Neural cell (in vitro differentiated cells): ENCODE results near the gene SMIM23.

Experiments used
- EZH2 ChIP-seq: fragments of 200-600, 300-800 bp; shearing (Covaris generic), sonication (generic); IDR thresholded peaks from 2 replicates; pipeline ENCODE4 v1.6.1; 2014; ENCODE audit warnings: antibody characterized with exemption, low read length, borderline replicate concordance, mild to moderate bottlenecking; ENCODE audit not compliant: insufficient read depth, poor library complexity, severe bottlenecking
- POLR2AphosphoS5 ChIP-seq: IDR thresholded peaks from 2 replicates; pipeline ENCODE4 v1.6.1; 2012
- SMC3 ChIP-seq: fragments of 450-650 bp; conservative IDR thresholded peaks from 2 replicates; pipeline ENCODE4 v1.6.1; 2014; ENCODE audit warnings: antibody characterized with exemption, mild to moderate bottlenecking, moderate library complexity; ENCODE audit not compliant: poor library complexity
- TAF1 ChIP-seq: IDR thresholded peaks from 2 replicates; pipeline ENCODE4 v1.6.1; 2012; ENCODE audit warnings: low read depth
- TF ChIP-seq, protein P1 (sequence below): fragments of 450-650 bp; IDR thresholded peaks from 2 replicates; pipeline ENCODE4 v1.5.1; 2014; ENCODE audit warnings: antibody characterized with exemption, mild to moderate bottlenecking, moderate library complexity; ENCODE audit not compliant: poor library complexity, severe bottlenecking
- TF ChIP-seq, protein P2 (sequence below): IDR thresholded peaks from 2 replicates; pipeline ENCODE4 v1.6.1; 2012; ENCODE audit warnings: borderline replicate concordance

DNA sequence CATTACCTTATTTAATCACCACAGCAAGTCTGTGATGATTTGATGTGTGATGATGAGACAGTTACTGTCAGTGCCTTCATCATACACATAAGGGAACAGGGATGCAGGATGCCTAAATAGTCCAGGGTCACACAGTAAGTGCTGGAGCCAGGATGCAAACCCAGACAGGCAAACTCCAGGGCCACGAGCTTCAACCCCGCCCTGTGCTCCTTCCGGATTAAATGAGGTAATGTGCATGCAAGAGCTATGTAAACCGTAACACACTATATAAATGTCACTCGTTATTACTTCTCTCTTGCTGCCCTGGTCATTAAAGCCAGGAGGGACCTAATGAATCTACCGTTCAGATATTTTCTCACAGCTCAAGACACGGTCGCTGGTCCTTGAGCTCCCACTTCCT, 12.8 kb downstream of the SMIM23 start:
- no peak for TF ChIP-seq EZH2
- TF ChIP-seq, protein P1, sequence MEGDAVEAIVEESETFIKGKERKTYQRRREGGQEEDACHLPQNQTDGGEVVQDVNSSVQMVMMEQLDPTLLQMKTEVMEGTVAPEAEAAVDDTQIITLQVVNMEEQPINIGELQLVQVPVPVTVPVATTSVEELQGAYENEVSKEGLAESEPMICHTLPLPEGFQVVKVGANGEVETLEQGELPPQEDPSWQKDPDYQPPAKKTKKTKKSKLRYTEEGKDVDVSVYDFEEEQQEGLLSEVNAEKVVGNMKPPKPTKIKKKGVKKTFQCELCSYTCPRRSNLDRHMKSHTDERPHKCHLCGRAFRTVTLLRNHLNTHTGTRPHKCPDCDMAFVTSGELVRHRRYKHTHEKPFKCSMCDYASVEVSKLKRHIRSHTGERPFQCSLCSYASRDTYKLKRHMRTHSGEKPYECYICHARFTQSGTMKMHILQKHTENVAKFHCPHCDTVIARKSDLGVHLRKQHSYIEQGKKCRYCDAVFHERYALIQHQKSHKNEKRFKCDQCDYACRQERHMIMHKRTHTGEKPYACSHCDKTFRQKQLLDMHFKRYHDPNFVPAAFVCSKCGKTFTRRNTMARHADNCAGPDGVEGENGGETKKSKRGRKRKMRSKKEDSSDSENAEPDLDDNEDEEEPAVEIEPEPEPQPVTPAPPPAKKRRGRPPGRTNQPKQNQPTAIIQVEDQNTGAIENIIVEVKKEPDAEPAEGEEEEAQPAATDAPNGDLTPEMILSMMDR, result no peak
- TF ChIP-seq TAF1, result no peak
- no peak for TF ChIP-seq POLR2AphosphoS5
- TF ChIP-seq, protein P2, sequence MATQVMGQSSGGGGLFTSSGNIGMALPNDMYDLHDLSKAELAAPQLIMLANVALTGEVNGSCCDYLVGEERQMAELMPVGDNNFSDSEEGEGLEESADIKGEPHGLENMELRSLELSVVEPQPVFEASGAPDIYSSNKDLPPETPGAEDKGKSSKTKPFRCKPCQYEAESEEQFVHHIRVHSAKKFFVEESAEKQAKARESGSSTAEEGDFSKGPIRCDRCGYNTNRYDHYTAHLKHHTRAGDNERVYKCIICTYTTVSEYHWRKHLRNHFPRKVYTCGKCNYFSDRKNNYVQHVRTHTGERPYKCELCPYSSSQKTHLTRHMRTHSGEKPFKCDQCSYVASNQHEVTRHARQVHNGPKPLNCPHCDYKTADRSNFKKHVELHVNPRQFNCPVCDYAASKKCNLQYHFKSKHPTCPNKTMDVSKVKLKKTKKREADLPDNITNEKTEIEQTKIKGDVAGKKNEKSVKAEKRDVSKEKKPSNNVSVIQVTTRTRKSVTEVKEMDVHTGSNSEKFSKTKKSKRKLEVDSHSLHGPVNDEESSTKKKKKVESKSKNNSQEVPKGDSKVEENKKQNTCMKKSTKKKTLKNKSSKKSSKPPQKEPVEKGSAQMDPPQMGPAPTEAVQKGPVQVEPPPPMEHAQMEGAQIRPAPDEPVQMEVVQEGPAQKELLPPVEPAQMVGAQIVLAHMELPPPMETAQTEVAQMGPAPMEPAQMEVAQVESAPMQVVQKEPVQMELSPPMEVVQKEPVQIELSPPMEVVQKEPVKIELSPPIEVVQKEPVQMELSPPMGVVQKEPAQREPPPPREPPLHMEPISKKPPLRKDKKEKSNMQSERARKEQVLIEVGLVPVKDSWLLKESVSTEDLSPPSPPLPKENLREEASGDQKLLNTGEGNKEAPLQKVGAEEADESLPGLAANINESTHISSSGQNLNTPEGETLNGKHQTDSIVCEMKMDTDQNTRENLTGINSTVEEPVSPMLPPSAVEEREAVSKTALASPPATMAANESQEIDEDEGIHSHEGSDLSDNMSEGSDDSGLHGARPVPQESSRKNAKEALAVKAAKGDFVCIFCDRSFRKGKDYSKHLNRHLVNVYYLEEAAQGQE, result no peak
- no peak for TF ChIP-seq SMC3
